Measurements from ENCODE around the gene B3GNT5.
A peak's percentile ranks its signal among the peaks of the same experiment; 100 is the strongest.

Gene B3GNT5

DNA sequence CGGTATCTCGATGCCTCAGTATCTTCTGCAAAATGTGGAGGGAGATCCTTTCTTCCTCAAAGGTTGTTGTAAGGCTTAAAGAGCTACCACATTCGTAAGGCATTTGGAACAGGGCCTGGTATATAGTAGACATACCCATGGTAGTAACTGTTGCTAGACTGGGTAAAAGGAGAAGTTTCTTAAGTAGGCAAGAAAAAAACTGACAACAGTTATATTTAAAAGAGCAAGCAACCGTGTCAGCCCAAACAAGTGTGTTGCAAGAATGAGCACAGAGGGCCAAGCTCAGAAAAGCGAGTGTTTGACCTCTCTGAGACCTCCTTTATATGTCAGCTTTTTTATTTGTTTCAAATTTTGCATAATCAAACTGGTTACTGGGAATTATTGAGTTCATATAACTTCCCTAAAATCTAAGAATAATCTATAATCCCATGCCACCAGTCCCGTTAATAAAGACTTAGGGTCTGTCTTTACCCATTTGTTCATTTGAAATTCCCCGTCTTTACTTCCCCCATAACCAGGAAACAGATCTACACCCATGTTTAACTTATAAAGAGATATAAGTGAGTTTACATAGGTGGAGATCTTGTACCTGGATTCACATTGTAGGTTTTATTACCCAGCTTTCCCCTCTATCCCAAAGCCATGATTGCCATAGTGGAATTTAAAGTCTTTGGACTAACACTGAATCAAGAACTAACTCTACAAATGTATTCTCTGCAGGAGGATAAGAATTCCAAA, 7.3 kb downstream of the B3GNT5 start:
- in situ Hi-C loops (cut with HindIII; ENCODE audit: low pct_ligation_motif_present, low pct_unique_long_range_greater_than_20kb, low sequenced_read_pairs): no loop called here
- DNase-seq: no peak

DNA sequence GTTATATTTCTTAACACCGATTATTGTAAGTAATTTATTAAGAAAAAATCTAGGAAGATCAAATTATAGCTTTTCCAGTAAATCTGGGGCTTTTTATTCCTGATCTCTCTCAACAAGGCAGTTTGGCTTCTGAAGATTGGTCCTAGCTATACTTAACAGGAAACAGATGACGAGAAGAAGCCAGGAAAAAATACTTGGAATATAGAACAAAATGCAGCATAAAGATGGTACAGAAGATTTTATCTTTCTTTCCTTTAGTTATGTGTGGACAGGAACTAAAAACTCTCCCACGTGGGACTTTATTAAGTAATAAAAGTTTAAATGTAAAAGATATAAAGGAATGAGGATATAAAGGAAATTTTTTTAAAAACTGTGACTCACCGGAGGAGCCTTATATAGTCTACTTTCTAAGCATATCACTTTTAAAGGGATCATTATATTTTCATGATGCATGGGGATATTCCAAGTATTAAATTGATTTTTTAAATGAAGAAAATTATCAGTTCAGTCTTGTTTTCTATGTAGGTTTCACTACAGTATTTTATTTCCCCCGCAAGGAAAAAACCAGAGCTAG, 8.2 kb downstream of the B3GNT5 start:
- in situ Hi-C loops (cut with HindIII; ENCODE audit: low pct_ligation_motif_present, low pct_unique_long_range_greater_than_20kb, low sequenced_read_pairs): no loop called here

DNA sequence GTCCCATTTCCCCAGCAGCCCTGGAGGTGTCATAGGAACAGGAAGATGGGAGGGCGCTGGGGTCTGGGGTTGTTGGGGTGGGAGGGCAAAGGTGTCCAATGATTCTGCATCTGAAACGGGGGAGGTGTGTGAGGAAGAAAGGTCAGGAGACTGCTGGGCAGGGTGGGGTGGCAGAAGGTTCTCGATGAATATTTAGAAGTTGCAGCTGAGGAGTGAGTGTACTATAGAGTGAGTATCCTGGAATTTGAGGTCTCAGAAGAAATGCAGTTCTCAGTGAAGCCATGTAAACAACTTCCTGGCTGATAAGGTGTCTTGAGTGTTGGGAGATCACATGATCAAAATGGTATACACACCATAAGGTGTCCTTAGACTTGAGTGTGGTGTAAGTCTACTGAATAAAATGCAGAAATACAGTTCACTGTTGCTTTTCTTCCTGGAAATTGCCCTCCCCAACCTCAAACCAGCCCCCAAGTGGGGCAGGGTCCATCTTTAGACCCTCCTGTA, 9.9 kb downstream of the B3GNT5 start:
- in situ Hi-C loops (cut with HindIII; ENCODE audit: low pct_ligation_motif_present, low pct_unique_long_range_greater_than_20kb, low sequenced_read_pairs): no loop called here
- DNase-seq: no peak

More for the DNA sequence above, 8.2 kb downstream of the B3GNT5 start:
- no peak for DNase-seq

DNA sequence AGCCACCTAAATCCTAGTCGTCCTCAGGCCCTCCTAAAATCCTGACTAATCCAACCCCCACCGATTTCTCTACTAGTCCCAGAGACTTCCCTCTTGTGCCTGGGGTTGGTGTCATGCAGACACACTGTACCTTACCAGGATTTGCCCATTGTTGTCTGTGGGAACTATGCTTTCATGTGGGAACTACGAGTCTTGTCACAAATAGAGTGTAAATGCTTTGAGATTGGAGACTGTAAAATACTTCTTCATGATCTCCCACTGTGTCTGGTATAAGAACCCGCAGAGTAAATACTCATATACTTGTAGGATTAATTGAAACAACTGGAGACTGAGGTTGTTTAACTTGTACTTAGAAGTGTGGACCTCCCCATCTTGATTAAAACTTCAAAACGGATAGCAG, 11.2 kb downstream of the B3GNT5 start:
- DNase-seq: no peak
- in situ Hi-C loops (cut with HindIII; ENCODE audit: low pct_ligation_motif_present, low pct_unique_long_range_greater_than_20kb, low sequenced_read_pairs): no loop called here

DNA sequence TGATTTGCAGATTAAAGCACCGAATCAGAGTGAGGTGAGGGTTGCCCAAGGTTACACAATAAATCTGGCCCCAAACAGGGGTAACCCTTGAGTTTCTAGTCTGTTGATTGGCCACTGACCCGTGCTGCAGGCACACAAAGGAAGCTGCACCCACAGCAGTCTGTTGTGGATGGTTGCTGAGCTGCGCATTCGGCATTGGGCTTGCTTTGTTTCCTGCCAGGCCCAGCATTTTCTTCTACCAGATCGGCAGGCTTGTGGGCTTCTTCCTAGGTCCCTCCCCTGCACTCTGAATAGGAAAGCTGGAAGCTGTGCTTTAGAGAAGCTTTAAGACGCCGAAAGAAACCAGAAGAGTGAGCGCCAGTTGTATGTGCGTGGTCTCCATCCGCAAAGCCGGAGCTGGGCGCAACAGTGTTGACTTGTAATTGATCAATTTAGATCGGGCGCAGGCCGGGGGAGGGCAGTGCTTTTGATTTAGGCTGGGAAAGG, 12.1 kb downstream of the B3GNT5 start:
- in situ Hi-C loops (cut with HindIII; ENCODE audit: low pct_ligation_motif_present, low pct_unique_long_range_greater_than_20kb, low sequenced_read_pairs): no loop called here
- DNase-seq: no peak

DNA sequence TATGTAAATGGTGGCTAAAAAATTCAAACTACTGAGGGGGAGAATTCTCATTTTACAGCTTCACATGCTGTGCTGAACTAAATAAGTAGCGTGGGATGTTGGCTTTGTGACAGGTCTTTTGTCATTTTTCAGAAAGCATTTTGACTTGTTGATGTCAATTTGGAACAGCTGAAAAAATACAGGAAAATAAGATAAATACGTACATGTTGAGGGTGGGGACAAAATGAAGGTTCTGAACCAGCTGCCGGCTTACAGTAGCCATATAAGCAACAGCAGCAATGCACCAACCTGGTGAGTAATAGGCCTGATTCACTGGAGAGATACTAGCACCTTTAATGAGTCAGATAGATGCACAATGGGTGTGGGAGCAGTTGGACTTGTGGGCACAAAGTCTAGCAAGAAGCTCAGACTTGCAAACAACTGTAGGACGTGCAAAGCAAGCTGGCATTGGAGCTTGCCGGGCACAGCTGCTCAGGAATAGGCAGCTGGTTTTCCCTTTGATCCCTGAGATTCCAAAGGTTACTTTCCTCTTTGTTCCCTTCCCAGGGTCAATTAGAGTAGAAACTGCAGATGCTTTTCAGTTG, 12.9 kb downstream of the B3GNT5 start:
- in situ Hi-C loops (cut with HindIII; ENCODE audit: low pct_ligation_motif_present, low pct_unique_long_range_greater_than_20kb, low sequenced_read_pairs): no loop called here
- DNase-seq: peak; percentile 48

DNA sequence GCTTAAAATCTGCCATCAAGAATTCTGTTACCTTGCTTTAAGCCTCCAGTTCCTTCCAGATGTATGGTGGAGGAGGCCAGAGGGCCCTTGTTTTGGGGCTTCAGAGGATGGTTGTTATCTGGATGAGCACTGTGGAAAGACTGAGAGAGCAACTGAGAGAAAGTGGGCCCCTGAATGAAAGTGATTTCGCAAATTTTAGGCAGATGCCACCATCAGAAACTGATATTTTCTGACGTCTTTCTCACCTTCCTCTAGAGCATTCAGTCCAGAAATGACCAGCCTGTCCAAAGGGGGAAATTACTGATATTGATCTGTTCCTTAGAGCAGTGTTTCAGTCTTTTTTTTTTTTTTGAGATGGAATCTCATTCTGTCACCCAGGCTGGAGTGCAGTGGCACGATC, 13.4 kb downstream of the B3GNT5 start:
- no peak for DNase-seq
- in situ Hi-C loops (cut with HindIII; ENCODE audit: low pct_ligation_motif_present, low pct_unique_long_range_greater_than_20kb, low sequenced_read_pairs): no loop called here

DNA sequence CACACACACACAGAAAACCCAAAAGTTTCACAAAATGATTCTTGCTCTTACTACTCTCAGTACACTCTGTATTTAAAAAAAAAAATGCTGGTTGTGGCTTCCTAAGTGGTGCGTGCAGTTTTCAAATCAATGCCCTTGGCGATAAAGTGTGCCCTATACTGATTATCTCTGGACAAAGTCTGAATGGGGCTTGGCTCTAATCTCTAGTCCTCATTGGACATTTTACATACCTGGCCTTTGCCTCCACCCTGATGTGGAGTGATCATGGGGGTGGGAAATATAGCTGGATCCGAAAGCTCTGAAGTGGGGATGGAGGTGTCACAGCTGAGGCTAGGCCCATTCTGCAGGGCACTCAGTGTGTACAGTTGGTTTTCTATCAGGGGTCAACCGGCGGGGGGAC, 14.1 kb downstream of the B3GNT5 start:
- DNase-seq: no peak
- in situ Hi-C loops (cut with HindIII; ENCODE audit: low pct_ligation_motif_present, low pct_unique_long_range_greater_than_20kb, low sequenced_read_pairs): no loop called here

DNA sequence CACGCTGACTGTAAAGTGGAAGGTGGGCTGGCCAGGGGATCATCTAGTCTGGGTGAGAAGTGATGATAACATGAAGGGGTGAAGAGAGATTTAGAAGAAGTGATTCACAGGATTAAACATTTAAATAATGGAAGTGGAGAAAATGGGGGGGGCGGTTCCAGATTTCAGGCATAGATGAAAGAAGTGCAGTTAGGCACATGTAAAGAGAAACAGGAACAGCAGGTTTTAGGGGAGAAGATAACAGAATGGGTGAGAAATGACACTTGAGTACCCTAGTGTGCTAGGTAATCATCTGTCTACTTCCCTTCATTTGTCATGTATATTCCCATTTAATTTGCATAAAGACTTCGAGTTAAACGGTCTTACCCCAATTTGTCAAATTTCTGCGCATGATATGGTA, 15.3 kb downstream of the B3GNT5 start:
- in situ Hi-C loops (cut with HindIII; ENCODE audit: low pct_ligation_motif_present, low pct_unique_long_range_greater_than_20kb, low sequenced_read_pairs): no loop called here
- DNase-seq: no peak

DNA sequence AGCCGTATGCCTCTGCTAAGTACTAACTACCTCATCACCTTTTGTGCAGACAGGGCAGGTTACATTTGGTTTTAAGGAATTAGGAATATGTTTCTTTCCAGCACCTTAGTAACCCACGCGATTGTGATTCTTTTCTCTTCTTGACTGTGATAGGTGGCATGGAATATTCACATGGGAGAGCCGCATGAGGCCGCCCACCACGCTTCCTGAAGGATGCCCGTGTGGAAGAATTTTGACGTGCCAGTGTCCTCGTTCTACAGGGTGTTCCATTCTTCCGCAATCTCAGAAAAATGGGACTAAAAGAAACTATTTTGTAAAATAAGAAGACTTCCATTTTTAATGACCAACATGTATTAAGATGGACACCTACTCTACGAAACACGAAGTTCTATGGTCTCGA, 16.3 kb downstream of the B3GNT5 start:
- in situ Hi-C loops (cut with HindIII; ENCODE audit: low pct_ligation_motif_present, low pct_unique_long_range_greater_than_20kb, low sequenced_read_pairs): no loop called here
- DNase-seq: no peak

DNA sequence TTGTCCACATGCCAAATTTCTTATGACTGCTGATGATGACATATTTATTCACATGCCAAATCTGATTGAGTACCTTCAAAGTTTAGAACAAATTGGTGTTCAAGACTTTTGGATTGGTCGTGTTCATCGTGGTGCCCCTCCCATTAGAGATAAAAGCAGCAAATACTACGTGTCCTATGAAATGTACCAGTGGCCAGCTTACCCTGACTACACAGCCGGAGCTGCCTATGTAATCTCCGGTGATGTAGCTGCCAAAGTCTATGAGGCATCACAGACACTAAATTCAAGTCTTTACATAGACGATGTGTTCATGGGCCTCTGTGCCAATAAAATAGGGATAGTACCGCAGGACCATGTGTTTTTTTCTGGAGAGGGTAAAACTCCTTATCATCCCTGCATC, 17.3 kb downstream of the B3GNT5 start:
- DNase-seq: no peak
- in situ Hi-C loops (cut with HindIII; ENCODE audit: low pct_ligation_motif_present, low pct_unique_long_range_greater_than_20kb, low sequenced_read_pairs): no loop called here

DNA sequence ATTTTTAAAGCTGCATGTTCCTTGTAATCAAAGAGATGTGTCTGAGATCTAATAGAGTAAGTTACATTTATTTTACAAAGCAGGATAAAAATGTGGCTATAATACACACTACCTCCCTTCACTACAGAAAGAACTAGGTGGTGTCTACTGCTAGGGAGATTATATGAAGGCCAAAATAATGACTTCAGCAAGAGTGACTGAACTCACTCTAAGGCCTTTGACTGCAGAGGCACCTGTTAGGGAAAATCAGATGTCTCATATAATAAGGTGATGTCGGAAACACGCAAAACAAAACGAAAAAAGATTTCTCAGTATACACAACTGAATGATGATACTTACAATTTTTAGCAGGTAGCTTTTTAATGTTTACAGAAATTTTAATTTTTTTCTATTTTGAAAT, 19.1 kb downstream of the B3GNT5 start:
- in situ Hi-C loops (cut with HindIII; ENCODE audit: low pct_ligation_motif_present, low pct_unique_long_range_greater_than_20kb, low sequenced_read_pairs): no loop called here
- DNase-seq: no peak

DNA sequence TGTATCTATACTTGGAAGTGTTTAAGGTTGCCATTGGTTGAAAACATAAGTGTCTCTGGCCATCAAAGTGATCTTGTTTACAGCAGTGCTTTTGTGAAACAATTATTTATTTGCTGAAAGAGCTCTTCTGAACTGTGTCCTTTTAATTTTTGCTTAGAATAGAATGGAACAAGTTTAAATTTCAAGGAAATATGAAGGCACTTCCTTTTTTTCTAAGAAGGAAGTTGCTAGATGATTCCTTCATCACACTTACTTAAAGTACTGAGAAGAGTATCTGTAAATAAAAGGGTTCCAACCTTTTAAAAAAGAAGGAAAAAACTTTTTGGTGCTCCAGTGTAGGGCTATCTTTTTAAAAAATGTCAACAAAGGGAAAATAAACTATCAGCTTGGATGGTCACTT, 19.7 kb downstream of the B3GNT5 start:
- no peak for DNase-seq
- in situ Hi-C loops (cut with HindIII; ENCODE audit: low pct_ligation_motif_present, low pct_unique_long_range_greater_than_20kb, low sequenced_read_pairs): no loop called here

DNA sequence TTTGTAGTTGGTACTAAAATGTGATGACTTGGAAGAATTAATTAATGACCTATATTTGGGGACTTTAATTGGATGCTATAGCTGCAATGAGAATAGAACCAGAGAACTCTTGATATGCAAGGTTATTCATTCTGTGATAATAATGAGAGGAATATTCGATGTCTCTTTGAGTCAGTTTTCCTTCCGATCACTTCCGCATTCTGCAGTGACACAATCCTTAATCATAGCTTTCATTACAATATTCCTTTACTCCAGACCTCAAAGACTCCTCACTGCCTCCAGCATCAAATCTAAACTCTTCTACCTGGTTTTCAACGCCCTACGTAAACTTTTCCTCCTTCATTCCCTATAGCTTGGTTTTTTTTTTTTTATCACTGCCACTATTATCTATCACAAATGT, 21.6 kb downstream of the B3GNT5 start:
- no peak for DNase-seq
- in situ Hi-C loops (cut with HindIII; ENCODE audit: low pct_ligation_motif_present, low pct_unique_long_range_greater_than_20kb, low sequenced_read_pairs): no loop called here

DNA sequence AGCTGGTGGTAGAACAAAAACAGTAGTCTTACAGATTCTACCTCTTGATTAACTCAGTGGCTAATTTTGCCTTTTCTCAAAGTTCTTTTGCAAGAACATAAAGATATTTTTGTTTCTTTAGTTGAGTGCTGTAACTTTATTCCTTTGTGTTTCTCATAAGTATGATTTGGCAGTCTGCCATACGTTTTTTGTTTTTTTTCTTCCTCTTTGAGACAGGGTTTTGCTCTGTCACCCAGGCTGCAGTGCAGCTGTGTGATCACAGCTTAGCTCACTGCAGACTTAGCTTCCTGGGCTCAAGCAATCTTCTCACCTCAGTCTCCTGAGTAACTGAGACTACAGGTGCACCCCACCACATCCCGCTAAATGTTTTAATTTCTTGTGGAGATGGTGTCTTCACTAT, 22.4 kb downstream of the B3GNT5 start:
- in situ Hi-C loops (cut with HindIII; ENCODE audit: low pct_ligation_motif_present, low pct_unique_long_range_greater_than_20kb, low sequenced_read_pairs): no loop called here
- no peak for DNase-seq

DNA sequence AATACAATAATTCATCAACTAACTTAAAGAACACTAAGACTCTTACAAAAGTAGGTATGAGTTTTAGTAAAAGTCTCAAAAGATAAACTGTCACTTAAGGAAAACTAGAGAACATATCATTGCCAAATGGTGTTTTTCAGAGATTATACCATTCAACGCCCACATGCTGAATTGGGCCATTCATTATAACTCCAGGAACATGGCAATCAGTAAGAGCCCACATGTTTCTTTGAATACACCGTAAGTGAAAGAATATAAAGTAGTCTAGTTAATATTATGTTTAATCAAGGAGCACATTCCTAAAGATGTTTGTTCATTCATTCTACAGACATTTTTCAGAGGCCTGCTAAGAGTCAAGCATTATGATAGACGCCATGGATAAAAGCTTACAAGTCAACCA, 22.9 kb downstream of the B3GNT5 start:
- in situ Hi-C loops (cut with HindIII; ENCODE audit: low pct_ligation_motif_present, low pct_unique_long_range_greater_than_20kb, low sequenced_read_pairs): no loop called here
- no peak for DNase-seq

DNA sequence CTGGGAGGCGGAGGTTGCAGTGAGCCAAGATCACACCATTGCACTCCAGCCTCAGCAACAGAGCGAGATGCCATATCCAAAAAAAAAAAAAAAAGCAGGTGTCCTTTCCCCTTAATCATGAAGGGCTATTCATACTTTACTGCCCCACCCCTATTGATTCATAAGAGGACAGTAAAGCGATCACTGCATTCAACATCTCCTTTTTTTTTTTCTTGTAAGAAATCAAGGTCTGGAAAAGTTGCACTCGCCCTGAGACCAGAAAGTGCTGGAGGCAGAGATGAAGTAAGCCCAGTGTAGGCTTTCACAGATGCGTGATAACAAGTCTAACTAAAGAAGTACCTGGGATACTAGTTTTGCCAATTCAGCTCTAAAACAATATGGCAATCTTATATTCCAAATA, 24.2 kb downstream of the B3GNT5 start:
- in situ Hi-C loops (cut with HindIII; ENCODE audit: low pct_ligation_motif_present, low pct_unique_long_range_greater_than_20kb, low sequenced_read_pairs): no loop called here
- DNase-seq: no peak

DNA sequence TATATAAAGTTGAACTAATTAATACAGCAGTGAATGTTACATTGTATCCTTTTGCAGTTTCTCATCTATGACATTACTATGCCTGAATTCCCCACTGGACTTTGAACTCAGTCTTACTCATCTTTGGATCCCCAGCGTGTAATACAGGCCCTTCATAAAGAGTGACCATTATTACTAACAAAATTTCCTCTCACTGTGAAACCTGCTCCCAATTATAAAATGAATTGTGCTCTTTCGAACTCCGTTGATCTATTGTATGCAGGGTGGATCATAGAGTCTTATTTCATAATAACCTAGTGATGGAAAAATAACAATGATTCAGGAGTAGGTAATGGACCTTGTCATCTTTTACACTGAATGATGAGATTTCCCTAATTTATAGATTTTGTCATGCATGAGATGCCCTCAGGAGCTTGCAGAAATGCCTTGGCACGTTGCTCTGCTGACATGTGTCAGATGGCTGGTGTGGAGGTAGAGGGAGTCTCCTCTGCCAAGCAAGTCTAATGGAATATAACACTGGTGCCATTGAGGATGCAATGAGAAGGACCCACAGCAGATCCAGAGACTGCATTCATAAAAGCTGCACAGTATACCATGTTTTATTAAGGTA, 25.5 kb downstream of the B3GNT5 start:
- in situ Hi-C loops (cut with HindIII; ENCODE audit: low pct_ligation_motif_present, low pct_unique_long_range_greater_than_20kb, low sequenced_read_pairs): no loop called here
- peak; percentile 62 for DNase-seq

DNA sequence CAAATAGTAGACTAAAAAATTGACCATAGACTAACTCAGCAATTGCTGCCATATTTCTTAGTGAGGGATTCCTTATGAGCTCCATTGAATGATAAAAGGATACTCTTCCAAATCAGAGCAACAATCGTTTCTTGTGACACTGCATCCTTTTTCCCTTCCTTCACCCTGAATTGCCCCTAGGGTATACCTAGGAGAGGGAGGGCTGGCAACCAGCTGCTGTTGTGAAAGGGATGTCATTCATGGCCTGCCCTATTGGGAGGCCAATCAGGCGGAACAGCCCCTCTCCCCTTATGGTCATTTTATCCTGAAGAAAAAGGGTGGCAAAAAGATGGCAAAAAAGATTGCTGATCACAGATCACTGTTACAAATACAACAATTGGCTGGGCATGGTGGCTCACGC, 26.3 kb downstream of the B3GNT5 start:
- DNase-seq: no peak
- in situ Hi-C loops (cut with HindIII; ENCODE audit: low pct_ligation_motif_present, low pct_unique_long_range_greater_than_20kb, low sequenced_read_pairs): no loop called here
